HepG2 (cell line): Measurements from ENCODE around the gene TIAM2. TPM values are rescaled to one million over a fixed set of nuclear protein-coding genes. Genes with fewer than 3 reads are reported as not detected.

Experiments
- ATAC-seq: fragments of 200-7000 bp; cut with Tn5 transposase; 3 replicates; pipeline ENCODE4 v1.9.1; 2020; ENCODE audit warnings: mild to moderate bottlenecking, moderate library complexity
- BruUV-seq: library from RNA; stranded (reverse); fragments of 400-500 nt; replicated peaks from 2 replicates; lab custom pipeline; 2021; lab: Mats Ljungman, UMichigan
- CTCF ChIA-PET: fragments of 300-600 bp; formaldehyde crosslinking; extraction: SDS; loops from one replicate; lab custom pipeline; 2021; ENCODE audit warnings: low total read pairs, inconsistent platforms, low intra/inter-chr PET ratio; lab: Yijun Ruan, JAX
- POLR2A ChIA-PET: fragments of 350-600 bp; sonication (Branson Sonifier 250); formaldehyde crosslinking; loops from one replicate; lab custom pipeline; 2020; ENCODE audit warnings: antibody characterized with exemption, inconsistent platforms; lab: Yijun Ruan, JAX
- DNase-seq: peaks from one replicate; pipeline ENCODE4 v3.0.0-alpha.2; 2015; ENCODE audit warnings: low spot score
- FAIRE-seq: peaks from 3 replicates; lab custom pipeline; 2011; peaks lifted over from hg19 to GRCh38; lab: Jason Lieb, UNC
- H2AFZ ChIP-seq: one replicate; pipeline ENCODE4 v1.6.1; 2011; ENCODE audit warnings: low read length, inconsistent platforms
- H3K27ac ChIP-seq: fragments of 300-600 bp; 3 replicates; pipeline ENCODE4 v1.8.0; 2011; ENCODE audit warnings: mixed run types, mild to moderate bottlenecking, mixed read lengths, low read length, inconsistent platforms; ENCODE audit not compliant: insufficient read depth; ENCODE audit errors: extremely low read length
- H3K27me3 ChIP-seq, 2 experiments: fragments of 200-600 bp in 1 of 2; 2 replicates in 1 of 2; 3 replicates in 1 of 2; pipeline versions ENCODE4 v1.6.0 to v1.8.0; 2011; ENCODE audit warnings: low read length in 2 of 2, mild to moderate bottlenecking in 2 of 2, moderate library complexity in 2 of 2, inconsistent platforms in 1 of 2; ENCODE audit not compliant: insufficient read depth in 2 of 2, control insufficient read depth in 1 of 2
- H3K36me3 ChIP-seq, 2 experiments: fragments of 200-600 bp in 1 of 2; replicated peaks in 1 of 2; 2 replicates in 1 of 2; 3 replicates in 1 of 2; pipeline versions ENCODE4 v1.5.1 to v1.8.0; 2011; ENCODE audit warnings: low read length in 2 of 2, inconsistent platforms in 1 of 2; ENCODE audit not compliant: insufficient read depth in 2 of 2, control insufficient read depth in 1 of 2
- H3K4me1 ChIP-seq: 2 replicates; pipeline ENCODE4 v1.5.1; 2012; ENCODE audit warnings: low read length, inconsistent platforms; ENCODE audit not compliant: insufficient read depth
- H3K4me2 ChIP-seq: 2 replicates; pipeline ENCODE4 v1.6.0; 2011; ENCODE audit warnings: low read depth, low read length, inconsistent platforms
- H3K4me3 ChIP-seq, 3 experiments: fragments of 200-600 bp in 1 of 3; sonication (generic), shearing (Covaris generic) in 1 of 3; replicated peaks in 1 of 3; 2 replicates each; pipeline ENCODE4 v1.5.1; 2011 to 2016; ENCODE audit warnings: low read length in 3 of 3, inconsistent platforms in 2 of 3, low read depth in 2 of 3, mild to moderate bottlenecking in 2 of 3, control low read depth in 1 of 3, mixed read lengths in 1 of 3; ENCODE audit not compliant: insufficient read depth in 1 of 3
- H3K79me2 ChIP-seq: one replicate; pipeline ENCODE4 v1.6.1; 2011; ENCODE audit warnings: low read length, inconsistent platforms; ENCODE audit not compliant: insufficient read depth
- H3K9ac ChIP-seq: 2 replicates; pipeline ENCODE4 v1.6.0; 2011; ENCODE audit warnings: mild to moderate bottlenecking, low read depth, low read length, inconsistent platforms; ENCODE audit not compliant: insufficient read depth
- H3K9me3 ChIP-seq: 2 replicates; pipeline ENCODE4 v1.5.1; 2012; ENCODE audit warnings: mild to moderate bottlenecking, low read length
- H4K20me1 ChIP-seq: 2 replicates; pipeline ENCODE4 v1.6.0; 2011; ENCODE audit warnings: inconsistent platforms, mild to moderate bottlenecking, low read length, moderate library complexity; ENCODE audit not compliant: insufficient read depth
- FOSL2 ChIP-seq: sonication (generic); formaldehyde crosslinking; IDR thresholded peaks from 2 replicates; pipeline ENCODE4 v1.4.0; 2020; ENCODE audit warnings: missing genetic modification reagents
- KDM1A ChIP-seq: IDR thresholded peaks from 2 replicates; pipeline ENCODE4 v1.6.1; 2016; ENCODE audit warnings: missing compliant biosample characterization
- KDM6A ChIP-seq: IDR thresholded peaks from 2 replicates; pipeline ENCODE4 v1.6.1; 2016; ENCODE audit warnings: low read depth
- MBNL3 ChIP-seq: fragments of 250-450 bp; sonication (Bioruptor Pico); conservative IDR thresholded peaks from 2 replicates; pipeline ENCODE4 v1.8.0; 2022; ENCODE audit warnings: mild to moderate bottlenecking, inconsistent platforms
- NFKBIZ ChIP-seq: IDR thresholded peaks from 2 replicates; pipeline ENCODE4 v1.6.1; 2018; ENCODE audit warnings: missing genetic modification reagents, missing compliant biosample characterization
- NR2C2 ChIP-seq: sonication (generic); formaldehyde crosslinking; IDR thresholded peaks from 2 replicates; pipeline ENCODE4 v1.4.0; 2020; ENCODE audit warnings: missing genetic modification reagents, mild to moderate bottlenecking, moderate library complexity, borderline replicate concordance
- PRMT3 ChIP-seq: sonication (generic); formaldehyde crosslinking; IDR thresholded peaks from 2 replicates; pipeline ENCODE4 v1.8.1; 2022; ENCODE audit warnings: low read depth, mild to moderate bottlenecking, moderate library complexity, missing genetic modification reagents, borderline replicate concordance
- RARG ChIP-seq: sonication (generic); formaldehyde crosslinking; IDR thresholded peaks from 2 replicates; pipeline ENCODE4 v1.4.0; 2020; ENCODE audit warnings: low read depth, mild to moderate bottlenecking, missing genetic modification reagents
- SETDB1 ChIP-seq: sonication (generic); formaldehyde crosslinking; IDR thresholded peaks from 2 replicates; pipeline ENCODE4 v1.5.1; 2020; ENCODE audit warnings: missing genetic modification reagents, mild to moderate bottlenecking, borderline replicate concordance
- ZNF207 ChIP-seq: fragments of 450-650 bp; IDR thresholded peaks from 2 replicates; pipeline ENCODE4 v1.6.1; 2016; ENCODE audit warnings: antibody characterized with exemption, borderline replicate concordance
- ZNF747 ChIP-seq: sonication (generic); formaldehyde crosslinking; IDR thresholded peaks from 2 replicates; pipeline ENCODE4 v1.8.1; 2023; ENCODE audit warnings: missing genetic modification reagents, mild to moderate bottlenecking, borderline replicate concordance
- ZSCAN21 ChIP-seq: sonication (generic); formaldehyde crosslinking; IDR thresholded peaks from 2 replicates; pipeline ENCODE4 v1.8.0; 2022; ENCODE audit warnings: mild to moderate bottlenecking, missing genetic modification reagents, moderate library complexity, borderline replicate concordance
- WGBS: methylation state at CpG from one replicate; pipeline ENCODE4 v1.1.6; 2017; ENCODE audit warnings: low lambda C conversion rate; 5-methylcytosine and 5-hydroxymethylcytosine counted together
- in situ Hi-C: cut with HindIII; loops from 2 replicates; pipeline ENCODE4 v1.10.0; 2017; ENCODE audit warnings: low pct_unique_long_range_greater_than_20kb; ENCODE audit not compliant: extremely low pct_ligation_motif_present
- intact Hi-C: fragments of 100-400 bp; cut with micrococcal nuclease; formaldehyde crosslinking; loops from one replicate; pipeline ENCODE4 v1.10.0; 2022; ENCODE audit not compliant: unreplicated experiment
- polyA plus RNA-seq, 8 experiments: library from polyadenylated mRNA; depleted of rRNA in 3 of 8; stranded (reverse) in 7 of 8; unstranded in 1 of 8; fragments of >200 nt; fragmentation: Illumina TruSeq in 4 of 8; extraction: Trizol in 4 of 8; gene quantifications; 2 replicates each; pipeline versions ENCODE4 v1.2.1 to v1.2.3, GENCODE V29; 2011 to 2016; ENCODE audit warnings: low read depth in 4 of 8, missing spikeins in 1 of 8, mixed read lengths in 1 of 8; ENCODE audit not compliant: insufficient read depth in 1 of 8
- total RNA-seq, 5 experiments: library from RNA; depleted of rRNA; stranded (reverse); fragments of >200 nt; fragmentation: Illumina TruSeq; extraction: Trizol; gene quantifications; 2 replicates each; pipeline ENCODE4 v1.2.3, GENCODE V29; 2016; ENCODE audit warnings: low read depth in 1 of 5
- TF ChIP-seq, protein P1 (sequence below): IDR thresholded peaks from 2 replicates; pipeline ENCODE4 v1.6.1; 2012; ENCODE audit warnings: low read depth, low read length, improper control_type of control experiment

Gene TIAM2
- total and polyA plus RNA-seq, 2 of the 13 experiments (the other 11 are each of a cell fraction or from before 2014, with no cell fraction given) = 4.1 to 4.5 TPM

DNA sequence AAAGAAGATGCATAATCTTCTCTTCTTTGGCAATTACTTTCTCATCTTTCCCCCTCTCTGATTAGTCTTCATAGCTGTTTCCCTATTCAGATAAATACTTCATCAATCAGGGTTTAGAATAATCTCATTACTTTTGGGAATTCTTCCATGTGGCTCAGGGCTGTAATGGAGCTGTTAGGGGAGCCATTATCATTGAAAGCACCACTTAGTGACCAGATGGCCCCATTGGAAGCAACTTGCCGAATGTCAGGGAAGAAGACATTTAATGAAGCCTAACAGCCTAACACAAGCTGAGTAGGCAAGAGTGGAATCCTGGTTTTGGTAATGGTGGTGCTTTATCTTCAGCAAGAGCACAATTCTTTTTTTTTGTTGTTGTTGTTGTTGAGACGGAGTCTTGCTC, 45.0 kb downstream of the TIAM2 start:
- H3K4me3 ChIP-seq = no peak overlapping the region
- no peak for FAIRE-seq
- DNase-seq = no peak
- no peak overlapping the region for H3K27ac ChIP-seq
- H2AFZ ChIP-seq = no peak overlapping the region
- POLR2A ChIA-PET = no interaction called here
- BruUV-seq = no TSS peak
- H3K27me3 ChIP-seq = no peaks in the 10 kb centered on the region
- H4K20me1 ChIP-seq = no peaks in the 10 kb centered on the region
- H3K4me2 ChIP-seq = no peak overlapping the region
- H3K9me3 ChIP-seq = no peaks in the 10 kb centered on the region
- H3K36me3 ChIP-seq = no peaks in the 10 kb centered on the region
- H3K79me2 ChIP-seq = no peaks in the 10 kb centered on the region
- no peak overlapping the region for H3K9ac ChIP-seq
- ATAC-seq = no peak
- intact Hi-C loops = no loop called here
- CTCF ChIA-PET = no interaction called here
- TF ChIP-seq PRMT3 (CRISPR knock-in tag) (no peak), ZNF207 (no peak), RARG (no peak), NFKBIZ (no peak), FOSL2 (CRISPR knock-in tag) (no peak), SETDB1 (CRISPR knock-in tag) (no peak), MBNL3 (CRISPR knock-in tag) (no peak), KDM1A (CRISPR knock-in tag) (no peak), ZSCAN21 (CRISPR knock-in tag) (no peak), NR2C2 (CRISPR knock-in tag) (no peak), KDM6A (no peak), ZNF747 (CRISPR knock-in tag) (no peak)
- TF ChIP-seq, protein P1, sequence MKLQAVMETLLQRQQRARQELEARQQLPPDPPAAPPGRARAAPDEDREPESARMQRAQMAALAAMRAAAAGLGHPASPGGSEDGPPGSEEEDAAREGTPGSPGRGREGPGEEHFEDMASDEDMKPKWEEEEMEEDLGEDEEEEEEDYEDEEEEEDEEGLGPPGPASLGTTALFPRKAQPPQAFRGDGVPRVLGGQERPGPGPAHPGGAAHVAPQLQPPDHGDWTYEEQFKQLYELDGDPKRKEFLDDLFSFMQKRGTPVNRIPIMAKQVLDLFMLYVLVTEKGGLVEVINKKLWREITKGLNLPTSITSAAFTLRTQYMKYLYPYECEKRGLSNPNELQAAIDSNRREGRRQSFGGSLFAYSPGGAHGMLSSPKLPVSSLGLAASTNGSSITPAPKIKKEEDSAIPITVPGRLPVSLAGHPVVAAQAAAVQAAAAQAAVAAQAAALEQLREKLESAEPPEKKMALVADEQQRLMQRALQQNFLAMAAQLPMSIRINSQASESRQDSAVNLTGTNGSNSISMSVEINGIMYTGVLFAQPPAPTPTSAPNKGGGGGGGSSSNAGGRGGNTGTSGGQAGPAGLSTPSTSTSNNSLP = no peak
- TF ChIP-seq, all 625 proteins: peak for 0
- in situ Hi-C loops = no loop called here
- H3K4me1 ChIP-seq = no peaks in the 10 kb centered on the region
- WGBS = 89% methylated on average over 2 of the region's 2 CpGs
